Common myeloid progenitor, CD34-positive (primary cell): ENCODE measurements around the gene LGR6.
A peak's percentile ranks its signal among the peaks of the same experiment; 100 is the strongest.

Source experiments
- CTCF ChIA-PET: fragments of 350-600 bp; sonication (Branson Sonifier 250); formaldehyde crosslinking; loops from one replicate; lab custom pipeline; 2021; ENCODE audit warnings: antibody characterized with exemption; lab: Charles Lee
- POLR2A ChIA-PET: fragments of 350-600 bp; sonication (Branson Sonifier 250); formaldehyde crosslinking; loops from one replicate; lab custom pipeline; 2021; ENCODE audit warnings: antibody characterized with exemption; lab: Charles Lee
- DNase-seq, 3 donors: peaks; one replicate each; pipeline versions ENCODE4 v3.0.0 to v3.0.0-alpha.2; 2013
- H3K27ac ChIP-seq, 2 experiments: 1 replicate in 1 of 2; 2 replicates in 1 of 2; pipeline ENCODE4 v1.7.0; 2013; ENCODE audit warnings: inconsistent platforms in 2 of 2, low read length in 2 of 2, mild to moderate bottlenecking in 2 of 2, low read depth in 1 of 2, moderate library complexity in 1 of 2; ENCODE audit not compliant: severe bottlenecking in 2 of 2, insufficient read depth in 1 of 2, poor library complexity in 1 of 2
- H3K27me3 ChIP-seq, 5 experiments: replicated peaks in 2 of 5; 1 replicate in 3 of 5; 2 replicates in 2 of 5; pipeline versions ENCODE4 v1.6.1 to v1.7.0; 2013; ENCODE audit warnings: low read length in 4 of 5, mild to moderate bottlenecking in 2 of 5, moderate library complexity in 2 of 5, inconsistent platforms in 1 of 5; ENCODE audit not compliant: insufficient read depth in 5 of 5, control insufficient read depth in 4 of 5
- H3K36me3 ChIP-seq, 4 experiments: 1 replicate in 2 of 4; 2 replicates in 2 of 4; pipeline versions ENCODE4 v1.6.1 to v1.7.0; 2013; ENCODE audit warnings: low read length in 3 of 4, control low read depth in 1 of 4, mild to moderate bottlenecking in 1 of 4; ENCODE audit not compliant: control insufficient read depth in 4 of 4, insufficient read depth in 4 of 4
- H3K4me1 ChIP-seq, 4 experiments: 1 replicate in 3 of 4; 2 replicates in 1 of 4; pipeline versions ENCODE4 v1.6.1 to v1.7.1; 2013; ENCODE audit warnings: low read length in 3 of 4, mild to moderate bottlenecking in 3 of 4, control low read depth in 1 of 4, inconsistent platforms in 1 of 4, moderate library complexity in 1 of 4; ENCODE audit not compliant: control insufficient read depth in 4 of 4, insufficient read depth in 4 of 4; ENCODE audit errors: control extremely low read depth in 1 of 4
- H3K4me3 ChIP-seq, 7 experiments: 1 replicate in 4 of 7; 2 replicates in 3 of 7; pipeline versions ENCODE4 v1.5.1 to v1.7.0; 2013; ENCODE audit warnings: mild to moderate bottlenecking in 7 of 7, low read length in 6 of 7, moderate library complexity in 6 of 7, inconsistent platforms in 2 of 7, low read depth in 2 of 7, control low read depth in 1 of 7; ENCODE audit not compliant: insufficient read depth in 4 of 7, control insufficient read depth in 1 of 7; ENCODE audit errors: extremely low read depth in 1 of 7
- H3K9me3 ChIP-seq, 5 experiments: 1 replicate in 4 of 5; 2 replicates in 1 of 5; pipeline versions ENCODE4 v1.6.1 to v1.7.1; 2013; ENCODE audit warnings: low read length in 4 of 5, mild to moderate bottlenecking in 2 of 5, inconsistent platforms in 1 of 5, low read depth in 1 of 5, moderate library complexity in 1 of 5; ENCODE audit not compliant: control insufficient read depth in 4 of 5, insufficient read depth in 2 of 5; ENCODE audit errors: control extremely low read depth in 1 of 5
- WGBS: methylation state at CpG from one replicate; pipeline ENCODE4 v1.1.5; 2013; ENCODE audit not compliant: insufficient coverage; 5-methylcytosine and 5-hydroxymethylcytosine counted together

LGR6 gene

DNA sequence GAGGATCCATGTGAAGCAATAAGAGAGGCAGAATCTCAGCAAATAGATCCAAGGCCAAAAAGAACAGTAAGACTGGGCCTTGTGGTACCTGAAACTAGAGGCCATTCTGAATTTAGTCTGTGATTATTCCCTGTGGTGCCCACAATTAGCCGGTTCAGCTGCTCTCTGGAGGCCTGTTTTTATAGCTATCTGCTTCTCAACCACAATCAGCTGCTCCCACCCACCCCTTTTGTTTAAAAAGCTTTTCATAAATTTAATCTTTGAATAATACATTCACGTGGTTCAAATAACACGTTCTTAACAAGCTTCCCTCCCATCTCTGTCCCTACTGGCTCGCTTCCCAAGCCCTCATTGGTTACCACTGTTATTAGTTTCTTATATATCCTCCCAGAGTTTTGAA lies 130.1 kb downstream of the LGR6 start:
- POLR2A ChIA-PET = no interaction called here
- H3K27me3 ChIP-seq = peaks cover 0 to 10% (median 0%) of the 10 kb centered on the region in 5 experiments
- no peaks in the 10 kb centered on the region for H3K4me1 ChIP-seq
- no peak for DNase-seq
- H3K36me3 ChIP-seq = no peaks in the 10 kb centered on the region
- CTCF ChIA-PET = interaction anchor here (0.9 to 7.1 kb wide), 6 partner anchors 7 to 139 kb away, joined by 3 to 24 read pairs (median 3); no protein-coding TSS in a partner anchor
- H3K27ac ChIP-seq = no peak overlapping the region
- no peaks in the 10 kb centered on the region for H3K9me3 ChIP-seq
- WGBS = 93% methylated on average over 2 of the region's 4 CpGs
- H3K4me3 ChIP-seq = no peak overlapping the region

DNA sequence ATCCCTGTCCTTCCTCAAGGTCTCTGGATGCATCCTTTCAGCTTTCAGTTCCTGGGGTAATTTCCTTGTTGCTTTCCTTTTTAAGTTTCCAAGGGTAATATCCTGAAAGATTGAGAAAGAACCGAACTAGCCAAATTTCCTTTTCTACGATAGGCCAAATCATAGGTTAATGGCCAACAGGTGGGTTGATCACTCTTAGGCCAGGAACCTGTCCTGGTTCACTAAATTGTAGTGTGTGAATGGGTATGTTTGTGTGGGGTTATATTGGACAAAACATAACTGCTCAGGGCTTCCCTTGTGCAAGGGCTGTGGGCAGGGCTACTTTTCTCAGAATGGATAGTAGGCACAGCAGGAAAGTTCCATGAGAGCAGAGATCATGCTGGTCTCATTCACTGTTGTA lies 131.0 kb downstream of the LGR6 start:
- Histone ChIP-seq H3K36me3 (peaks cover 0 to 5% (median 3%) of the 10 kb centered on the region in 4 experiments), H3K27me3 (peaks cover 0 to 7% (median 0%) of the 10 kb centered on the region in 5 experiments), H3K4me1 (no peaks in the 10 kb centered on the region), H3K9me3 (no peaks in the 10 kb centered on the region), H3K4me3 (no peak overlapping the region), H3K27ac (no peak overlapping the region)
- CTCF ChIA-PET = interaction anchor here (1.2 to 7.1 kb wide), 4 partner anchors 8 to 46 kb away, joined by 3 to 24 read pairs (median 4); no protein-coding TSS in a partner anchor
- DNase-seq = no peak
- WGBS = 100% methylated on average over 2 of the region's 2 CpGs
- POLR2A ChIA-PET = no interaction called here

GRCh38 chr1:202329891-202330290 lies 136.3 kb downstream of the LGR6 start:
- no peaks in the 10 kb centered on the region for H3K9me3 ChIP-seq
- H3K4me3 ChIP-seq = no peak overlapping the region
- ChIA-PET POLR2A (no interaction called here), CTCF (interaction anchor here (0.7 to 7.1 kb wide), 4 partner anchors 13 to 156 kb away, joined by 3 to 24 read pairs (median 5); partner anchors contain the start of gene LGR6)
- no peaks in the 10 kb centered on the region for H3K4me1 ChIP-seq
- no peaks in the 10 kb centered on the region for H3K27me3 ChIP-seq
- H3K27ac ChIP-seq = no peak overlapping the region
- peaks cover 16 to 54% (median 29%) of the 10 kb centered on the region in 4 experiments for H3K36me3 ChIP-seq
- no peak for DNase-seq

DNA sequence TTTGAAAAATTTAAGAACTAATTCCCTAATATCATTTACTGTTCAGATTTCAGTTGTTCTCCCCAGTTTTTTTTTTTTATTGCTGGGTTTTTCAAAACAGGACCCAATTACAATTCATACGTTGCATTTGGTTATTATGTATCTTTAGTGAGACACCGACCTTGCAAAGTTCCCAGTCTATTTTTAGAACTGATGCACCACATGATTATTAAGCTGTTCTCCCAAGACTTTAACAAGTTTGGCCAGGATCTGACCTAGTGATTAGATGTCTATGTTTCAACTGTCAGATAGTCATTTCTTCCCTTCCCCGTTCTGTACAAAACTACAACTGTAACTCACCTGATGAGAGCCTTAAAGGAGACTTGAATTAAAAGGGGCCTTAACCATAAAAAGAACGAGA lies 140.3 kb downstream of the LGR6 start:
- H3K36me3 ChIP-seq = peaks cover 16 to 65% (median 34%) of the 10 kb centered on the region in 4 experiments
- CTCF ChIA-PET = interaction anchor here (0.7 kb wide), 1 partner anchor 17 kb away, joined by 3 read pairs; no protein-coding TSS in a partner anchor
- no peaks in the 10 kb centered on the region for H3K4me1 ChIP-seq
- POLR2A ChIA-PET = no interaction called here
- H3K27ac ChIP-seq = no peak overlapping the region
- no peaks in the 10 kb centered on the region for H3K9me3 ChIP-seq
- no peak overlapping the region for H3K4me3 ChIP-seq
- no CpG with 5 or more reads among the region's 4 CpGs for WGBS
- H3K27me3 ChIP-seq = no peaks in the 10 kb centered on the region
- DNase-seq = no peak

DNA sequence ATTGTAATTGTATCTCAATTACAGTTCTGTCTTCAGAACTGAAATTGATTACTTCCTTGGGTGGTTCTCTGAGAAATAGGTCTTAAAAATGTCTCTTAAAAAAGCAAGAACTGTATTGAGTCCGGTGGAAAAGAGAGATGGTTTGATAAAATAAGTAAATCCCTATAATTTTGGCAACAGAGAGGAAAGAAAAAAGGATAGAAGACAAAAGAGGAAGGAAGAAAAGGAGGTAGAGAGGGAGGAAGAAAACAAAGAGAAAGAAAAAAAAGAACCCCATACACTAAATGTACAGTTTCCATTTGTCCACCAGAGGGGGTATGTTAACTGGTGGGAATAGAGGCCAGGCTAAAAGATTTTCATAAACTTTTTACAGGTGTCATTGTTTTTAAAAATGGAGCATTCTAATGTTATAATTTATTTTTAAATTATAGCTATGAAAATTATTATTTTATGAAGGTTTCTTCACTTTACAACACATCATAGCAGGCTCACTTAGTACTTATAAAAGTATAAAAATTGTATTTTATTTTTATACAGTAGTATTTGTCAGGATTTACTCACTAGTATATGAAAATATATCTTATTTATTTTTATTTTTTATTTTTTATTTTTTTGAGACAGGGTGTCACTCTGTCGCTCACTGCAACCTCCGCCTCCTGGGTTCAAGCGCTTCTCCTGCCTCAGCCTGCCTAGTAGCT lies 150.2 kb downstream of the LGR6 start:
- 50% methylated on average over 2 of the region's 4 CpGs for WGBS

DNA sequence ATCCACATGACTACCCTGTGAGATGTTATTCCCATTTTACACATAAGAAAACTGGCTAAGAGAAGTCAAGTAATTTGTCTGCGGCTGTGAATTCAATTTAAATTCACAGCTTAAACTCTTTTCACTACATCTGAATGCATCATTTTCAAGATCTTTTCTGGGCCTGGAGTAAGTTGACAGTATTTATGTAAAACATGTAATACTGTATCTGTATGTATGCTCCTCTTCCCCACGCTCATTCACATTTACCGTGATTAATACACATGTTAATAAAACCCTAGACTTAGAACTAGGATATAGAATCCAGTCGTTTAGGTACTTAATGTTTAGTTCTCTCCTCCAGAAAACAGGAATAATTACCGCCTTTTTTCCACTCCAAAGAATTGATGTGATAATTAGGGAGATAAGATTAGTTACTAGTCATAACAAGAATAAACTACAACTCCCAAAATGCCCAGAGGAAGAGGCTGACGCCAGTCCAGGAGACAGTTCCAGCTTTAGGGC lies 154.5 kb downstream of the LGR6 start:
- Histone ChIP-seq H3K36me3 (peaks cover 0 to 2% (median 0%) of the 10 kb centered on the region in 4 experiments), H3K9me3 (no peaks in the 10 kb centered on the region), H3K4me1 (peaks cover 3 to 21% (median 14%) of the 10 kb centered on the region in 4 experiments), H3K27me3 (no peaks in the 10 kb centered on the region), H3K27ac (no peak overlapping the region), H3K4me3 (peak overlapping the region in 5 of 7 experiments; percentile 13 to 99 (median 94))
- ChIA-PET CTCF (interaction anchor here (1.0 kb wide), 1 partner anchor 53 kb away, joined by 3 read pairs; no protein-coding TSS in a partner anchor), POLR2A (interaction anchor here (0.8 kb wide), 1 partner anchor 12 kb away, joined by 3 read pairs; no protein-coding TSS in a partner anchor)
- 0% methylated on average over 1 of the region's 6 CpGs for WGBS
- no peak for DNase-seq

More for the DNA sequence above, 150.2 kb downstream of the LGR6 start:
- peak overlapping the region in 1 of 7 experiments; percentile 61 for H3K4me3 ChIP-seq
- peaks cover 0 to under 1% (median 0%) of the 10 kb centered on the region in 4 experiments for H3K36me3 ChIP-seq
- no peaks in the 10 kb centered on the region for H3K9me3 ChIP-seq
- ChIA-PET CTCF (interaction anchor here (0.5 to 1.5 kb wide), 6 partner anchors 8 to 151 kb away, joined by 3 to 5 read pairs (median 3); partner anchors contain the start of gene LGR6), POLR2A (no interaction called here)
- H3K27ac ChIP-seq = no peak overlapping the region
- DNase-seq = peak; percentile 41 to 67 (median 65)
- H3K27me3 ChIP-seq = no peaks in the 10 kb centered on the region
- peaks cover 2 to 24% (median 13%) of the 10 kb centered on the region in 4 experiments for H3K4me1 ChIP-seq
